Spleen (tissue), 7 donors: Measurements from ENCODE around the gene ETNK1.

ENCODE experiments used
- CTCF ChIP-seq, 11 experiments: fragments of 200-600 bp in 7 of 11; fragments of 450-650 bp in 4 of 11; sonication (generic) in 4 of 11; IDR thresholded peaks in 8 of 11; conservative IDR thresholded peaks in 3 of 11; 1 replicate in 7 of 11; 2 replicates in 4 of 11; pipeline versions ENCODE4 v1.4.0 to v1.8.0; 2016 to 2021; ENCODE audit warnings: antibody characterized with exemption in 11 of 11, inconsistent platforms in 4 of 11, mild to moderate bottlenecking in 1 of 11
- POLR2A ChIP-seq, 3 donors: fragments of 450-650 bp; IDR thresholded peaks; one replicate each; pipeline ENCODE4 v1.5.1; 2017; ENCODE audit warnings: antibody characterized with exemption in 3 of 3, mild to moderate bottlenecking in 1 of 3
- POLR2AphosphoS5 ChIP-seq, 3 donors: sonication (generic); formaldehyde crosslinking; IDR thresholded peaks; one replicate each; pipeline ENCODE4 v1.5.1; 2017; ENCODE audit warnings: antibody characterized with exemption in 3 of 3
- donor health status: DM: no; HTN: no; CAD: no; lungs with moderate emphysema.
- donor health status: DM: no; HTN: no; CAD: no.
- donor health status: DM: no; HTN: no; CAD: no.

GRCh38 chr12:22668441-22668840 is 43.5 kb downstream of the ETNK1 start:
- TF ChIP-seq POLR2A (IDR thresholded peaks at IDR 0.05) (no peak), CTCF (IDR thresholded peaks at IDR 0.05 in 8 of 11, conservative IDR thresholded peaks at IDR 0.05 in 3 of 11) (no peak), POLR2AphosphoS5 (IDR thresholded peaks at IDR 0.05) (no peak)
